Panc1 (cell line): ENCODE data around the gene MSX1. TPM values are rescaled to one million over a fixed set of nuclear protein-coding genes. Genes with fewer than 3 reads are reported as not detected.

Source experiments
- ATAC-seq: fragments of 200-7000 bp; cut with Tn5 transposase; 2 replicates; pipeline ENCODE4 v1.9.1; 2020; ENCODE audit warnings: mild to moderate bottlenecking, moderate library complexity
- BruUV-seq: library from RNA; stranded (reverse); fragments of 400-500 nt; replicated peaks from 2 replicates; lab custom pipeline; 2021; lab: Mats Ljungman, UMichigan
- CTCF ChIA-PET: fragments of 300-600 bp; sonication (Branson Sonifier 250); formaldehyde crosslinking; loops from one replicate; lab custom pipeline; 2022; ENCODE audit warnings: antibody characterized with exemption; lab: Charles Lee
- POLR2A ChIA-PET: fragments of 300-600 bp; sonication (Branson Sonifier 250); formaldehyde crosslinking; loops from one replicate; lab custom pipeline; 2022; ENCODE audit warnings: antibody characterized with exemption; lab: Charles Lee
- DNase-seq: peaks from one replicate; pipeline ENCODE4 v3.0.0-alpha.2; 2010; ENCODE audit warnings: low read depth, low spot score
- H3K27ac ChIP-seq: 2 replicates; pipeline ENCODE4 v1.5.1; 2011; ENCODE audit warnings: mild to moderate bottlenecking, low read length, inconsistent platforms
- H3K27me3 ChIP-seq: fragments of 200-500 bp; sonication (Bioruptor generic); 2 replicates; pipeline ENCODE4 v1.6.0; 2014; ENCODE audit warnings: low read length, inconsistent platforms; ENCODE audit not compliant: control insufficient read depth, insufficient read depth
- H3K36me3 ChIP-seq: fragments of 200-500 bp; sonication (Bioruptor generic); 2 replicates; pipeline ENCODE4 v1.5.1; 2014; ENCODE audit warnings: inconsistent platforms, mild to moderate bottlenecking, low read length, moderate library complexity; ENCODE audit not compliant: control insufficient read depth, insufficient read depth
- H3K4me1 ChIP-seq: 2 replicates; pipeline ENCODE4 v1.5.1; 2011; ENCODE audit warnings: inconsistent platforms, mild to moderate bottlenecking, low read length, moderate library complexity; ENCODE audit not compliant: control insufficient read depth, insufficient read depth
- H3K4me3 ChIP-seq, 2 experiments: 2 replicates each; pipeline ENCODE4 v1.5.1; 2011 to 2012; ENCODE audit warnings: low read depth in 2 of 2, low read length in 2 of 2, mild to moderate bottlenecking in 2 of 2, inconsistent platforms in 1 of 2, moderate library complexity in 1 of 2
- H3K9me3 ChIP-seq: fragments of 200-500 bp; sonication (Bioruptor generic); 2 replicates; pipeline ENCODE4 v1.5.1; 2014; ENCODE audit warnings: low read depth, mild to moderate bottlenecking, inconsistent platforms, low read length, moderate library complexity; ENCODE audit not compliant: control insufficient read depth, insufficient read depth
- CTCF ChIP-seq: fragments of 450-650 bp; IDR thresholded peaks from 2 replicates; pipeline ENCODE4 v1.5.1; 2017; ENCODE audit warnings: mild to moderate bottlenecking
- POLR2AphosphoS5 ChIP-seq: IDR thresholded peaks from 2 replicates; pipeline ENCODE4 v1.6.1; 2012; ENCODE audit warnings: mild to moderate bottlenecking, low read depth, low read length, moderate library complexity
- REST ChIP-seq, 2 experiments: IDR thresholded peaks; 2 replicates each; pipeline ENCODE4 v1.6.1; 2011 to 2012; ENCODE audit warnings: low read depth in 2 of 2, control low read depth in 1 of 2, low read length in 1 of 2, mild to moderate bottlenecking in 1 of 2, moderate library complexity in 1 of 2; ENCODE audit not compliant: insufficient read depth in 1 of 2
- SIN3A ChIP-seq: IDR thresholded peaks from 2 replicates; pipeline ENCODE4 v1.6.1; 2012; ENCODE audit warnings: low read depth, mild to moderate bottlenecking, low read length, moderate library complexity, borderline replicate concordance; ENCODE audit not compliant: insufficient read depth
- TCF7L2 ChIP-seq: IDR thresholded peaks from 2 replicates; pipeline ENCODE4 v1.6.1; 2011; ENCODE audit warnings: mild to moderate bottlenecking, low read depth, low read length, inconsistent platforms
- in situ Hi-C: cut with HindIII; loops from 2 replicates; pipeline ENCODE4 v1.10.0; 2016; ENCODE audit warnings: low sequenced_read_pairs, low pct_unique_long_range_greater_than_20kb
- intact Hi-C: fragments of 100-400 bp; cut with micrococcal nuclease; formaldehyde crosslinking; loops from one replicate; pipeline ENCODE4 v1.10.0; 2022; ENCODE audit not compliant: unreplicated experiment
- total RNA-seq: library from RNA; stranded (reverse); gene quantifications from one replicate; pipeline ENCODE4 v1.2.1, GENCODE V29; 2021; ENCODE audit not compliant: unreplicated experiment

The MSX1 gene
- total RNA-seq, 1 experiment from 2014 or later: 3.4 TPM

- ATAC-seq: no peak
- intact Hi-C loops (no loop called here), in situ Hi-C loops (no loop called here)
- TF ChIP-seq POLR2AphosphoS5 (no peak), CTCF (peak; percentile 62; the same call in 1 of the 2 replicates), TCF7L2 (no peak), SIN3A (no peak), REST (IDR thresholded peaks at IDR 0.05; ENCODE audit: insufficient read depth in 1 of 2, low read depth in 2 of 2, low read length in 1 of 2) (no peak)
- BruUV-seq: no TSS peak
- no peaks in the 10 kb centered on the region for H3K27me3 ChIP-seq
- no peaks in the 10 kb centered on the region for H3K36me3 ChIP-seq
- H3K9me3 ChIP-seq: no peaks in the 10 kb centered on the region
- no peaks in the 10 kb centered on the region for H3K4me1 ChIP-seq
- CTCF ChIA-PET: no interaction called here
- no peak for DNase-seq
- H3K27ac ChIP-seq: no peak overlapping the region
- no peak overlapping the region for H3K4me3 ChIP-seq
- POLR2A ChIA-PET: no interaction called here
These were observed 21.0 kb downstream of the MSX1 start for GRCh38 chr4:4880492-4880891.

- Histone ChIP-seq H3K4me3 (no peak overlapping the region), H3K4me1 (no peaks in the 10 kb centered on the region), H3K27me3 (no peaks in the 10 kb centered on the region), H3K36me3 (no peaks in the 10 kb centered on the region), H3K27ac (no peak overlapping the region), H3K9me3 (no peaks in the 10 kb centered on the region)
- no peak for DNase-seq
- CTCF ChIA-PET: no interaction called here
- in situ Hi-C loops (no loop called here), intact Hi-C loops (no loop called here)
- no TSS peak for BruUV-seq
- POLR2A ChIA-PET: no interaction called here
- no peak for TF ChIP-seq CTCF
- TF ChIP-seq TCF7L2: no peak
- TF ChIP-seq SIN3A: no peak
- TF ChIP-seq POLR2AphosphoS5: no peak
- TF ChIP-seq REST (IDR thresholded peaks at IDR 0.05; ENCODE audit: insufficient read depth in 1 of 2, low read depth in 2 of 2, low read length in 1 of 2): no peak
- no peak for ATAC-seq
These were observed 22.0 kb downstream of the MSX1 start for GRCh38 chr4:4881432-4881831.
